HG02610 (cell line): ENCODE data around the gene SLC25A3.
"Not testable (repeated sequence)": the region's sequence is repeated elsewhere in the genome, so short reads cannot be mapped to it uniquely, and the experiment has no call there.

Experiments
- ATAC-seq: cut with Tn5 transposase; IDR thresholded peaks from one replicate; pipeline ENCODE4 v1.9.1; 2021; ENCODE audit warnings: mild to moderate bottlenecking, moderate library complexity; ENCODE audit not compliant: unreplicated experiment

SLC25A3 gene

DNA sequence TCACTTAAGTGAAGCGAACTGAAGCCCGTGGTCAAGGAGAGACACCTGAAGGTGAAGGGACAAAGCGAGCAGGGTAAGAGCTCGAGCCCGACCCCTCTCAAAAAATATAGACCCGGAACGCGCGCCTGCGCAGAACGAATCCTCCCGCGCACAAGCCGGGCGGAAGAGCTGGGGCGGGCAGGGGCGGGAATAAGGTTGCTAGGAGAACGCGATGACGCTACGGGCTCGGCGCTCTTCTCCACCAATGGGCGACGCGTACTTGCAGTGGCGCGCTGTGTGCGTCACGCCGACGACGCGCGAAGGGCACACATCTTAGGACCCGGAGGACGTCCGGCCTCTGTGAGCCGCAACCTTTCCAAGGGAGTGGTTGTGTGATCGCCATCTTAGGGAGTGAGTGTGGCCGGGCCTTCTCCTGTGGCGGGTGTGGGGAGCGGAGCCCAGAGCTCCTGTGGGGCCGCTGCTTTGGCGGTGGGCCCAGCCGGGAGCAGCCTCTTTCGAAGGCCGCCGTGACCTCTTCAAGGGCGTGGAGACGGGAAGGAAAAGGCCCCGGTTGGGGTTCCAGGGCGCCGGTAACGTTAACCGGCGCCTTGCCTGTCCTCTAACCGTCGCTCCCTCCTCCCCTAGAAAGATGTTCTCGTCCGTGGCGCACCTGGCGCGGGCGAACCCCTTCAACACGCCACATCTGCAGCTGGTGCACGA, at the start of gene SLC25A3:
TSS of gene SLC25A3 (plus strand) at position 336 of the 699 bp plus-strand sequence. CDS start at position 629, 293 bp downstream.
- ATAC-seq: peak; percentile 99

DNA sequence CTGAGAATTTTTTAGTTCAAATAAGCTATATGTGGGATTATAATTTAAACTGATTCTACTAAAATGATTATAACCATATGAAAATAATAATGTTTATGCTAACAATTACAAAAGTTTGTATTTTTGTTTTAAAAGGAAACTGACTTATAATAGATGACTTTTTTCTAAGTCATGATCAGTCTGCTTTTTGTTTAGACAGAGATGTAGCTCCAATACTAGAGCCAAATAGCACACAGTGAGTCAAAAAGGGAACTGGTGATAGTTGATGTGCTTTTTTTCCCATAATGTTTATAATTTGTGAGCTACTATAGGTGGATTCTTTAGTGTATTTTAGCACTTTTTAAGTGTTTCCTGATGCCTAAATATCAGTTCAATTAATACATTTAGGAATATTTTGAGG, 49.8 kb upstream of the SLC25A3 start:
- no peak for ATAC-seq

DNA sequence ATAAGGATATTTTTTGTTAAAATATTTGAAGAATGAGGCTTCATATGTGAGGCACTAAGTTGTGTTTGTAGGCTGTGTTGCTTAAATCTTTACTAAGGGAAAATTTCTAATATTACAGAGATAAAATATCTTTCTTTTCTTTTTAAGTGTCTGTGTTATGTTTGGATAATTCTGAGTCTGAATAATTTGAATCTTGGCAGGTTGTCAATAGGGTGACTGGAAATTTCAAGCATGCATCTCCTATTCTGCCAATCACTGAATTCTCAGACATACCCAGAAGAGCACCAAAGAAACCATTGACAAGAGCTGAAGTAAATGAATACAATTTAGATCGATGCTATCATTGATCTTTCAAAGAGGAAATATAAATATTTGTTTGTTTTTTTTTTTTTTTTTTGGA, 48.7 kb upstream of the SLC25A3 start:
- ATAC-seq: no peak

DNA sequence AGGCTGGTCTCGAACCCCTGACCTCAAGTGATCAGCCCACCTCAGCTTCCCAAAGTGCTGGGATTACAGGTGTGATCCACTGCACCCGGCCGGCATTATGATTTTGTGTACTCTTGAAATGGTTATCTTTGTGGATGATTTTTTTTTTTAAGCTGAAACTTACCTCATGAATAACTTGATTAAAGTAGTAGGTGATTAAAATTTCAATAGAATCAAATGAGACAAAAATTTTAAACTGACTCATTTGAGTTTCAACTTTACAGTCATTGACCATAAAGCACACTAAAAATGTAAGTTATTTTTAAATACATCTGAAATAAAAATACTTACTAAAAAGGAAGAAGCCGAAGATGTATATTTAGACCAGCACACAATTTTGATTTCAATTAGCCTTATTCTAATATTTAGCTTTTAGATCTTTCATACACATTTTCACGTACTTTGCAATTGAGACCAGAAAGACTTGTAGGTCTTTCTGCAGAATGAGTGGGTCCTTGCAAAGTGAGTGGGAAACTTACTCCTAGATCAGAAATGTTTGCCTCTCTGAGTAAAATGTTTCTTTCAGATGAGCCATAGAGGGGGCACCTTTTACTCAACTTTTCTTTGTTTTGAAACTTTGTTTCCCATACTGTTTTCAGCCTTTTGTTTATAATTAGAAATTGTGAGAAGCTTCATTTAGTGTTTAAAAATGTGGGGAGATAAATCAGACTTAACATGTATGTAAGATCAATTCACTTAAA, 43.9 kb upstream of the SLC25A3 start:
- ATAC-seq: no peak

DNA sequence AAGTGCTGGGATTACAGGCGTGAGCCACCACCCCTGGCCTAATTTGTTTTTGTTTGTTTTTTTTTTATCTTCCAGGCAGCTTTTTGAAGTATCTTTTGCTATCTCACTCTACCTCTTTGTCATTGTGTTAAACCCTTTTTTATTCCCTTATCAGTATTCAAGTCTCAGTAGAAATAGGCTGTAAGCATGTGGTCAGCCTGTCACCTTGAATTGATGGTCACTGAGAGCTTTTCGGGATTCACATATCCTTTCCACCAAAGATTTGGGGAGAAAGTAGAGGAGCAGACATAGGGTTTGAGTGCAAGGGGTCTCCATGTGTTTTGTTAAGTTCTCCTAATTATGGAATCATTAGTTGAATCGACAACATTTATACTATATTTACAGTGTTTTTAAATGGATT, 41.7 kb upstream of the SLC25A3 start:
- no peak for ATAC-seq

DNA sequence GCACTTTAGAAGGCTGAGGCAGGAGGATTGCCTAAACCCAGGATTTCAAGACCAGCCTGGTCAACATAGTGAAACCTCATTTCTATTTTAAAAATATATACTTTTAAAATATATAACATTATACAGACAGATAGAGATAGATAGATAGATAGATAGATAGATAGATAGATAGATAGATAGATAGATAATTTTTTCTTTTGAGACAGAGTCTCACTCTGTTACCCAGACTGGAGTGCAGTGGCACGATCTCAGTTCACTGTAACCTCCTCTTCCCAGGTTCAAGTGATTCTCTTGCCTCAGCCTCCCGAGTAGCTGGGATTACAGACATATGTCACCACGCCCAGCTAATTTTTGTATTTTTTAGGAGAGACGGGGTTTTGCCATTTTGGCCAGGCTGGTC, 35.4 kb upstream of the SLC25A3 start:
- not testable (repeated sequence) for ATAC-seq

DNA sequence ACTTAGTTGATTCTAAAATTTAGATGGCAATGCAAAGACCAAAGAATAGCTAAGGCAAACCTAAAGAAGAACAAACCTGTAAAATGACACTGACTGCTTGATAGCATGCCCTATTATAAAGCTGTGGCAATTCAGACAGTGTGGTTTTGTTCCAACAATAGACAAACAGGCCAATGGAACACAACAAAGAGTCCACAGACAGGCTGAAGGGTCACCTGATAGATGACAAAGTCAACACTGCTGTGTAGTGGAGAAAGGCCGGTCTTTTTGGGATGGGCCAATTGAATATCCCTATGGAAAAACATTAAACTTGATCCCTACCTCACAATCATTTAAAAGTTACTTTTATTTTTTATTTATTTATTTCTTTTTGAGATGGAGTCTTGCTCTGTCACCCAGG, 33.8 kb upstream of the SLC25A3 start:
- ATAC-seq: no peak

DNA sequence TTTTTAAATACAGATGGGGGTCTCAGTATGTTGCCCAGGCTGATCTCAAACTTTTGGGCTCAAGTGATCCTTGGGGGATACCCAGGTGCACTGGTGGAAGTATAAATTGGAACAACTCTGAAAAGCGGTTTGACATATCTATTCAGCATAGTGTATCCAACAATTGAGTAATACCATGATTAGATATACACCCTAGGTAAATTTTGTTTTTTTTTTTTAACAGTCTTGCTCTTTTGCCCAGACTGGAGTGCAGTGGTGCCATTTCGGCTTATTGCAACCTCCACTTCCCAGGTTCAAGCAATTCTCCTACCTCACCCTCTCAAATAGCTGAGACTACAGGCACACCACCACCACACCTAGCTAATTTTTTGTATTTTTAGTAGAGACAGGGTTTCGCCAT, 31.6 kb upstream of the SLC25A3 start:
- no peak for ATAC-seq

DNA sequence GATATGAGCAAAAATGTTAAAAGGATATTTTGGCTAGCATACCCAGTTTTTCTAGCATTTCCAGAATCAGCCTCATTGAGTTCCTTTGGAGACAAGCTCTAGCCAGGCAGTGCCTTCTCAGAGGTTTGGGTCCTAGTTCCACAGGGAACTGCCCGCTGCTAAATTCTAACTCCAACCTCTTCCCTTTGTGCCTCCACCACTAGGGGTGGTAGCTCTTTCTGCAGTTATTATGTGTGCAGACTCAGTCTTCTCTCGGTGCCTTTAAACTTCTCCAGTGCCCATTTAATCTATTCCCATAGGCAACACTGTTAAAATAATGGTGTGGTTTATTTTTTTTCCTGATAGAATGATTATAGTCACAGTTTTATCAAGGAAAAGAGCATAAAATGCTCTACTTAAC, 21.5 kb upstream of the SLC25A3 start:
- no peak for ATAC-seq

DNA sequence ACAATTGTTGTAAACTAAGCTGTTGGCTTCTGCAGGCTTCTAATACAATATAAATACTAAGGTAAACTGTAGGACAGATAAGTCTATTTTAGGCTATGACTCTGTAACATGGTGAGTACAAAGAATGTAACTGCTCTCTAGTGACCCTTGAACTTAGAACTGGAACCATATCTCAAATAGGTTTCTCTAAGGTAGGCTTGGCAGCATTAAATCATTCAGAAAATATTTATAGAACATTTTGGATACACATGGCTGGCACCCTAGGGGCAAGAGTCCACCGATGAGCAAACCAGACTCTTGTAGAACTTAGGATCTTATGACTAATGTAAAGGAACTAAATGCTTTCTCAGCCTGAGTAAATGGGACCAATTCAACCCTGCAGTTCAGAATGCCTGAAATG, 19.4 kb upstream of the SLC25A3 start:
- no peak for ATAC-seq

DNA sequence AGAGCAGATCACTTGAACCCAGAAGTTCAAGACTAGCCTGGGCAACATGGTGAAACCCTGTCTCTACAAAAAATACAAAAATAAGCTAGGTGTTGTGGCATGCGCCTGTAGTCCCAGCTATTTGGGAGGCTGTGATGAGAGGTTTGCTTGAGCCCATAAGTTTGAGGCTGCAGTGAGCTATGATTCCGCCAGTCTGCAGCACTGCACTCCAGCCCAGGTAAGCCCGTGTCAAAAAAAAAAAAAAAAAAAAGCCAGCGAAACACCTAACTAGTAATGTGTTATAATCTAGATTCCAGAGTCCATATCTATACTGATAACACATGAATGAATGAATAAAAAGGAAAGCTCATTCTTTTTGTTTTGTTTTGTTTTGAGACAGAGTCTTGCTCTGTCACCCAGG, 18.5 kb upstream of the SLC25A3 start:
- no peak for ATAC-seq

DNA sequence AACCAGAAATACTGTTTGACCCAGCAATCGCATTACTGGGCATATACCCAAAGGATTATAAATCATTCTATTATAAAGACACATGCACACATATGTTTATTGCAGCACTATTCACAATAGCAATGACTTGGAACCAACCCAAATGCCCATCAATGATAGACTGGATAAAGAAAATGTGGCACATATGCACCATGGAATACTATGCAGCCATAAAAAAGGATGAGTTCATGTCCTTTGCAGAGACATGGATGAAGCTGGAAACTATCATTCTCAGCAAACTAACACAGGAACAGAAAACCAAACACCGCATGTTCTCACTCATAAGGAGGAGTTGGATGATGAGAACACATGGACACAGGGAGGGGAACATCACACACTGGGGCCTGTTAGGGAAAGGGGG, 16.7 kb upstream of the SLC25A3 start:
- ATAC-seq: not testable (repeated sequence)

DNA sequence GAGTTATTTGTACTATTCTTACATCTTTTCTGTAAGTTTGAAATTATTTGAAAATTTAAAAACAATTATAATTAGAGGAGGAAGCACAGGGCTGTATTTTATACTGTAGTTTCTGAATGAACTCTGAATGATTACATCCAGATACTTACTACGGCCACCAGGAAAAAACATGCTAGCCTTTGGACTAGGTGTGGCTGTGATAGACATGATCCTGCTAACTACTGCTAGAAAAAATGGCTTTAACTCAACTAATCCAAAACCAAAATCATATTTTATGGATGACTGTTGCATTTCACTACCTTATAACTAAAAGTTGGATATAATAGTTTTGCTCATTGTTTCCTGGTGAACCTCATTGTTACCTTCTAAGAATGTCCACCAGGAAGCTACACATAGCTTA, 15.1 kb upstream of the SLC25A3 start:
- ATAC-seq: no peak

DNA sequence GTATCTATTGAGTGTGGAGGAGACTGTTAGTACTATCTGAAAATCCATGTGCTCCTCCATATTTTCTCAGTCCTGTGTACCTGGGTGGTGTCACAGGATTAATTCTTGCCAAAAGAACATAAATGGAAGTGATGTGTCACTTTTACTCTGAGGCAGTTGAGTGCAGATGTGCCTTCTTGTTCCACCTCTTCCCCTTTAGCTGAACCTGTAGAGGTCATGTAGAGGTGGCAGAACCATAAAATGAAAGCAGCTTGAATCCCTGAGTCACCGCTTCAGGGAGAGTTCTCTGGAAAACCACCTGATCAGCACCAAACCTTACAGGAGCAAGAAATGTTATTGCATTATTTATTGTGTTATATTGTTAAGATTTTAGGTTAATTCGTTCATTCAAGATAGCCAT, 14.7 kb upstream of the SLC25A3 start:
- no peak for ATAC-seq

DNA sequence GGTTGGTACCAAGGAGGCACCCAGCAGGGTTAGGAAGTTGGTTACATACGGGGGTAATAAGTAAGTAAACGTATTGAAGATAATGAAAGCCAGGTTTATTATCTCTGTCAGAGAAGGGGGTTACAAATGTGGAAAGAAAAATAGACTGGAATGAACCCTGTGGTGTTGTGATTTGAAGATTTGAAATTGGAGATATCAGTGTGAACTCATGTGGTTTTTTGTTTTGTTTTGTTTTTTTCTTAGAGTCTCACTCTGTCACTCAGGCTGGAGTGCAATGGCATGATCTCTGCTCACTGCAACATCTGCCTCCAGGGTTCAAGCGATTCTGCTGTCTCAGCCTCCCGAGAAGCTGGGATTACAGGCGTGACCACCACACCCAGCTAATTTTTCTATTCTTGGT, 14.1 kb upstream of the SLC25A3 start:
- ATAC-seq: no peak

DNA sequence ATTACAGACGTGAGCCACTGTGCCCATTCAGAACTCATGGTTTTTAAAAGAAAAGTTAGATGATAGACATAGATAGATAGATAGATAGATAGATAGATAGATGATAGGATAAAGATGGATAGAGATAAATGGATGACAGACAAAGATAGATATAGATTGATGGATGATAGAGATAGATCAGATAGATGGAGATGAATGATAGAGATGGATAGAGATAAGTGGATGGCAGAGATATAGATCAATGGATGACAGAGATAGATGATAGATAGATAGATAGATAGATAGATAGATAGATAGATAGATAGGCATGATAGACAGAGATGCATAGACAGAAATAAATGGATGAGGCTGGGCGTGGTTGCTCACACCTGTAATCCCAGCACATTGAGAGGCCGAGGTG, 13.7 kb upstream of the SLC25A3 start:
- ATAC-seq: no peak

DNA sequence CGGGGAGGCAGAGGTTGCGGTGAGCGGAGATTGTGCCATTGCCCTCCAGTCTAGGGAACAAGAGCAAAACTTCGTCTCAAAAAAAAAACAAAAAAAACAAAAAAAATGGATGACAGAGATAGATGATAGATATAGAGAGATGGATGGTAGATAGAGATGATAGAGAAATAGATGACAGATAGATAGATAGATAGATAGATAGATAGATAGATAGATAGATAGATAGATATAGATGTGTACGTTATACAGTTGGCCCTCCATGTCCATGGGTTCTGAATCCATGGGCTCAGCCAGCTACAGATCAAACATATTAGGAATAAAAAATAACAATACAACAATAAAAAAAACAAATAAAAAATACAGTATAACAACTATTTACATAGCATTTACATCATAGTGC, 12.8 kb upstream of the SLC25A3 start:
- ATAC-seq: no peak

DNA sequence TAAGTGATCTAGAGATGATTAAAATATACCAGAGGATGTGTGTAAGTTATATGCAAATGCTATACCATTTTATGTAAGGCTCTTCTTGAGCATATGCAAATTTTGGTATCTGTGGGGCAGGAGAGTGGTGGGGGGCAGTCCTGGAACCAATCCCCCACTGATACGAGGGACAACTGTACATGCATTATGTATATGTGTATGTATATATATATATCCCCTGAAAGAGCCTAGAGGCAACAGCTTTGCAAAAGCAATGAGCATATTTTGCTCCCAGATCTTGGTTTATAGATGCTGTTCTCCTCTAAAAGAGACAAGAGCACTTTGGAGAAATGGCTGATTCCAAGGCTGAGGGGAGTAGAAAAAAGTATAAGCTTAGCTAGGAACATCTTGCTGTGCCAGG, 12.4 kb upstream of the SLC25A3 start:
- ATAC-seq: no peak

DNA sequence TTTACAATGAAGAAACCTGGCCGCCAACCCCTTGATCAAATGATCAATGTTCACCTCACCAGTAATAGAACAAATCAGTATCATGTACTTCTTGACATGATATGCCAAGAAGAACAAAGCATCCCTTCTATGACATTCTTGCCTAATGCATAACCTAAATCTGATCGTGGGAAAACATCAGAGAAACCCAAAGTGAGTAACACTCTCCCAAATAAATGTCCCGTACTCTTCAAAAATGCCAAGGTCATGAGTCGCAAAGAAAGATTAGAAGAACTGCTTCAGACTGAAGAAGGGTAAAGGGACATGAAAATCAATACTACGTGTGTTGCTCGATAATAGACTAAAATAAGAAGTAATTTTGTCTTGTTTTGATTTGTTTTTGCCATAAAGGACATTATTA, 11.4 kb upstream of the SLC25A3 start:
- ATAC-seq: no peak

DNA sequence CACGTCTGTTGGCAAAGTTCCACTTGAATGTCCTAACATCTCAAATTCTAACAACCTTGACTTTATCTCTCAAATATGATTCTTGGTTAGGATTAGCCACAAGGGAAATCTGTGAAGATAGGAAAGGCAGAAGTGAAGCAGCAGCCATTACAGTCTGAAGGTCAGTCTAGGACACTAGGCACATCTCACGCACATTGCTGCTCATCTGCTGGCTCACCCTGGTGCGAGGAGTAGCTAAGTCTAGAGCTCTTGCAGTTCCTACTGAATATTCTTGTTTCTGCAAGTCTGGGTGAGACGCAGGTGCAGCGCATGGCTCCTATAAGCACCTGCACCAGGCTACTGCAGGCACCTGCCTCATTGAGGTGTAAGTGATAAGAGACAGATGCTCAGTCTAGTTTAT, 6.4 kb upstream of the SLC25A3 start:
- no peak for ATAC-seq

DNA sequence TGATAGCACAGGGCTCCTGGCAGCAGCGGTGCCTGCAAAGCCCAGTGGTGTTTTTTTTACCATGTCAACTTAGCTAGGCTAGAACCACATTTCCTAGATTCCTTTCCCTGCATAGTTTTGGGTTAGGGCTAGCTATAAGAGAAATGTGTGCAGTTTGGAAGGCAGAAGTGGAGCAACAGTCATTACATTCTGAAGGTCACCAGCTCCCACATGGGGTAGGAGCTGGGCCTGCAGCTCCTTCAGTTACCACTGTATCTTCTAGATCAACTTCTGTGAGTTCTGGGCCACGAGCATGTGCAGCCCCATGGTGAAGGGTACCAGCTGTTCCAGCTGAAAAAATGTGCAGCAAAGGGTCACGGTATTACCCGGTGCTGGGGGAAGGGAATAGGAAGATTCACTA, 2.3 kb upstream of the SLC25A3 start:
- ATAC-seq: no peak

DNA sequence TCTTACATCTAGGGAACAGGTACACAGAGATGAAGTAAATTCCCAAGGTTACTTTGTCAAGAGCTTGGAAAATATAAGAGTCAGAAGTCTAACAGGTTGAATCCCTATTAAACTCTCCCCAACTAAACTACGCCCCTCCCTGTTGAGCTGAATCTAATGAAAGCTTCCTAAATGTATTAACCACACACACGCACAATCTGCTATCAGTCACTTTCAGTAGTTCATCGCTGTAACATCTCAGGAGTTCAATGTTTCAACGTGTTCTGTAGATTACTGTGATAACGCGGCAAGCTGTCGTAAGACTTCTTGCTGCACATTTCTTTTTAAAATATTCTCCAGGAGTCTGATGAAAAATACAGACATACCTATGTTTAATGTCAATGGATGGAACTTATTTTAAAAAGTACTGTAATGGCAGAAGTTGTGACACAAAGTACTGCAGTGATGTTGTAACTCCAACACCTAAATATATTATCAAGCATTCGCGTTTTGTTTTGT, 612 bp upstream of the SLC25A3 start:
- no peak for ATAC-seq
